ENCODE measurements around the gene HMG20B. TPM values are rescaled to one million over a fixed set of nuclear protein-coding genes. Genes with fewer than 3 reads are reported as not detected.

Gene HMG20B
- total RNA-seq, 1 experiment from 2014 or later, result 33.9 TPM

GRCh38 chr19:3618144-3618810 lies 45.5 kb downstream of the HMG20B start:
- peak; percentile 69 to 86 for TF ChIP-seq CTCF (IDR thresholded peaks at IDR 0.05; ENCODE audit: insufficient read depth in 1 of 2, low read depth in 1 of 2, low read length in 1 of 2, severe bottlenecking in 1 of 2, unreplicated experiment in 1 of 2)
- H3K27ac Mint-ChIP-seq (ENCODE audit: unreplicated experiment), result no peak overlapping the region
- CTCF ChIA-PET, result interaction anchor here (0.8 kb wide), 1 partner anchor 180 kb away, joined by 3 read pairs; no protein-coding TSS in a partner anchor

GRCh38 chr19:3618811-3619630 lies 46.3 kb downstream of the HMG20B start:
- Mint-ChIP-seq H3K27me3 (ENCODE audit: insufficient read depth, unreplicated experiment) (no peaks in the 10 kb centered on the region), H3K4me1 (ENCODE audit: low read depth, unreplicated experiment) (peaks cover under 1% of the 10 kb centered on the region), H3K27ac (ENCODE audit: unreplicated experiment) (no peak overlapping the region), H3K4me3 (ENCODE audit: unreplicated experiment) (no peak overlapping the region), H3K36me3 (ENCODE audit: insufficient read depth, unreplicated experiment) (peaks cover 14% of the 10 kb centered on the region), H3K9me3 (ENCODE audit: unreplicated experiment) (no peaks in the 10 kb centered on the region)
- no peaks in the 10 kb centered on the region for H3K4me1 ChIP-seq
- BruUV-seq (replicated peaks), result no TSS peak
- TF ChIP-seq CTCF (IDR thresholded peaks at IDR 0.05; ENCODE audit: insufficient read depth in 1 of 2, low read depth in 1 of 2, low read length in 1 of 2, severe bottlenecking in 1 of 2, unreplicated experiment in 1 of 2), result no peak
- ChIA-PET POLR2A (no interaction called here), CTCF (interaction anchor here (0.5 kb wide), 1 partner anchor 74 kb away, joined by 4 read pairs; no protein-coding TSS in a partner anchor)
- no peaks in the 10 kb centered on the region for H3K9me3 ChIP-seq
- H3K36me3 ChIP-seq (ENCODE audit: control insufficient read depth, insufficient read depth, low read length), result no peaks in the 10 kb centered on the region; the same call in 1 of the 2 replicates
- intact Hi-C loops (cut with micrococcal nuclease; ENCODE audit: unreplicated experiment), result no loop called here
- no peak overlapping the region for H3K4me3 ChIP-seq (ENCODE audit: low read depth, low read length)
- H3K27me3 ChIP-seq (replicated peaks; ENCODE audit: control insufficient read depth, insufficient read depth, low read length), result no peaks in the 10 kb centered on the region
- DNase-seq, result no peak

More at GRCh38 chr19:3618144-3618810, 45.5 kb downstream of the HMG20B start:
- intact Hi-C loops (cut with micrococcal nuclease; ENCODE audit: unreplicated experiment), result no loop called here
- H3K36me3 ChIP-seq (ENCODE audit: control insufficient read depth, insufficient read depth, low read length), result no peaks in the 10 kb centered on the region; the same call in 1 of the 2 replicates
- no TSS peak for BruUV-seq (replicated peaks)
- no peaks in the 10 kb centered on the region for H3K27me3 ChIP-seq (replicated peaks; ENCODE audit: control insufficient read depth, insufficient read depth, low read length)
- no peaks in the 10 kb centered on the region for H3K4me1 ChIP-seq
- H3K4me1 Mint-ChIP-seq (ENCODE audit: low read depth, unreplicated experiment), result no peaks in the 10 kb centered on the region
- no peak overlapping the region for H3K4me3 ChIP-seq (ENCODE audit: low read depth, low read length)
- no peaks in the 10 kb centered on the region for H3K9me3 ChIP-seq
- H3K9me3 Mint-ChIP-seq (ENCODE audit: unreplicated experiment), result no peaks in the 10 kb centered on the region
- DNase-seq, result peak in 1 of 2 experiments; percentile 55
- peaks cover 14% of the 10 kb centered on the region for H3K36me3 Mint-ChIP-seq (ENCODE audit: insufficient read depth, unreplicated experiment)
- no peak overlapping the region for H3K4me3 Mint-ChIP-seq (ENCODE audit: unreplicated experiment)
- H3K27me3 Mint-ChIP-seq (ENCODE audit: insufficient read depth, unreplicated experiment), result no peaks in the 10 kb centered on the region
- POLR2A ChIA-PET, result no interaction called here

- Mint-ChIP-seq H3K27ac (ENCODE audit: unreplicated experiment) (no peak overlapping the region), H3K4me3 (ENCODE audit: unreplicated experiment) (no peak overlapping the region), H3K36me3 (ENCODE audit: insufficient read depth, unreplicated experiment) (peaks cover 14% of the 10 kb centered on the region), H3K9me3 (ENCODE audit: unreplicated experiment) (no peaks in the 10 kb centered on the region), H3K27me3 (ENCODE audit: insufficient read depth, unreplicated experiment) (no peaks in the 10 kb centered on the region), H3K4me1 (ENCODE audit: low read depth, unreplicated experiment) (peaks cover 7% of the 10 kb centered on the region)
- ChIA-PET POLR2A (no interaction called here), CTCF (no interaction called here)
- H3K4me3 ChIP-seq (ENCODE audit: low read depth, low read length), result no peak overlapping the region
- H3K27me3 ChIP-seq (replicated peaks; ENCODE audit: control insufficient read depth, insufficient read depth, low read length), result no peaks in the 10 kb centered on the region
- DNase-seq, result no peak
- H3K4me1 ChIP-seq, result no peaks in the 10 kb centered on the region
- no peak for TF ChIP-seq CTCF (IDR thresholded peaks at IDR 0.05; ENCODE audit: insufficient read depth in 1 of 2, low read depth in 1 of 2, low read length in 1 of 2, severe bottlenecking in 1 of 2, unreplicated experiment in 1 of 2)
- intact Hi-C loops (cut with micrococcal nuclease; ENCODE audit: unreplicated experiment), result loop anchor here (10.0 kb wide), 1 partner anchor 65 kb away; the partner anchor contains the start of gene MFSD12
- H3K9me3 ChIP-seq, result no peaks in the 10 kb centered on the region
- BruUV-seq (replicated peaks), result no TSS peak
- no peaks in the 10 kb centered on the region; the same call in 1 of the 2 replicates for H3K36me3 ChIP-seq (ENCODE audit: control insufficient read depth, insufficient read depth, low read length)
These were observed 46.9 kb downstream of the HMG20B start for GRCh38 chr19:3619631-3620012.

Measured in Caco-2 (cell line).